ENCODE data around the gene CEBPA. TPM values are rescaled to one million over a fixed set of nuclear protein-coding genes. Genes with fewer than 3 reads are reported as not detected.

CEBPA gene
- 10 to 100 TPM; 12.9 to 31.0 (median 17.4) TPM for total RNA-seq

DNA sequence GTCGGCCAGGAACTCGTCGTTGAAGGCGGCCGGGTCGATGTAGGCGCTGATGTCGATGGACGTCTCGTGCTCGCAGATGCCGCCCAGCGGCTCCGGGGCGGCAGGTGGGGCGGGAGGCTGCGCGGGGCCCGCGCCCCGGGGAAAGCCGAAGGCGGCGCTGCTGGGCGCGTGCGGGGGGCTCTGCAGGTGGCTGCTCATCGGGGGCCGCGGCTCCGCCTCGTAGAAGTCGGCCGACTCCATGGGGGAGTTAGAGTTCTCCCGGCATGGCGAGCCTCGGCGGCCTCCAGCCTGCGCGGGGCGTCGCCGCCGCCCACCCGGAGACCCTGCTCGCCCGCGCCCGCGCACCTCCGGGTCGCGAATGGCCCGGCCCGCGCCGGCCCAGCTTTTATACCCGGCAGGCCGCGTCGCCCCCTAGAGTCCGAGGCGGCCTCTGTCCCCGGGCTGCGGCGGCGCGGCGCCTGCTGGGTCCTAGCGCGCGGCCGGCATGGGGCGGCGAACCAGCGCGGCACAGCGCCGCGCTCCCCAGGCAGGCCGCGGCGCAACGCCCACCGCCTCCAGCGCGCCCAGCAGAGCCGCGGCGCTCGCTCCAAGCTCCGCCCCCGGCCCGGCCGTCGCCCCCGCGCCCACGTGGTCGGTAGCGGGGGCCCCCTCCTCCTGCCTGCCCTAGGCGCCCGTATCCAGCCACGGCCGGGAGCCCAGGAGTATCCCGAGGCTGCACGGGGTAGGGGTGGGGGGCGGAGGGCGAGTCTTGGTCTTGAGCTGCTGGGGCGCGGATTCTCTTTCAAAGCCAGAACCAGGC, at the start of gene CEBPA:
Gene CEBPA (minus strand): TSS at position 360 of the 799 bp plus-strand sequence. CDS start 120 bp downstream, at position 240.
- intact Hi-C loops (cut with DNase I) = no loop called here
- Histone ChIP-seq H3K27me3 (no peaks in the 10 kb centered on the region), H3K4me3 (replicated peaks in 1 of 3) (peak within 1 kb of the TSS; percentile 52 to 59 (median 55)), H3K36me3 (no peaks in the 10 kb centered on the region), H3K9me3 (no peaks in the 10 kb centered on the region), H3K27ac (peak within 1 kb of the TSS; percentile 73 to 84 (median 83)), H3K4me1 (peaks cover 26 to 44% of the 10 kb centered on the region in 2 donors)
- DNase-seq = peak; percentile 85 to 88
- WGBS, 2 donors = 0% methylated on average over 35 of the region's 111 CpGs; no CpG with 5 or more reads in 1 of the 2 donors
- peak; percentile 96 for TF ChIP-seq POLR2A (IDR thresholded peaks at IDR 0.05)
- TF ChIP-seq, protein P1, sequence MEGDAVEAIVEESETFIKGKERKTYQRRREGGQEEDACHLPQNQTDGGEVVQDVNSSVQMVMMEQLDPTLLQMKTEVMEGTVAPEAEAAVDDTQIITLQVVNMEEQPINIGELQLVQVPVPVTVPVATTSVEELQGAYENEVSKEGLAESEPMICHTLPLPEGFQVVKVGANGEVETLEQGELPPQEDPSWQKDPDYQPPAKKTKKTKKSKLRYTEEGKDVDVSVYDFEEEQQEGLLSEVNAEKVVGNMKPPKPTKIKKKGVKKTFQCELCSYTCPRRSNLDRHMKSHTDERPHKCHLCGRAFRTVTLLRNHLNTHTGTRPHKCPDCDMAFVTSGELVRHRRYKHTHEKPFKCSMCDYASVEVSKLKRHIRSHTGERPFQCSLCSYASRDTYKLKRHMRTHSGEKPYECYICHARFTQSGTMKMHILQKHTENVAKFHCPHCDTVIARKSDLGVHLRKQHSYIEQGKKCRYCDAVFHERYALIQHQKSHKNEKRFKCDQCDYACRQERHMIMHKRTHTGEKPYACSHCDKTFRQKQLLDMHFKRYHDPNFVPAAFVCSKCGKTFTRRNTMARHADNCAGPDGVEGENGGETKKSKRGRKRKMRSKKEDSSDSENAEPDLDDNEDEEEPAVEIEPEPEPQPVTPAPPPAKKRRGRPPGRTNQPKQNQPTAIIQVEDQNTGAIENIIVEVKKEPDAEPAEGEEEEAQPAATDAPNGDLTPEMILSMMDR (IDR thresholded peaks at IDR 0.05) = peak in 4 of 6 experiments; percentile 27 to 91 (median 72)

DNA sequence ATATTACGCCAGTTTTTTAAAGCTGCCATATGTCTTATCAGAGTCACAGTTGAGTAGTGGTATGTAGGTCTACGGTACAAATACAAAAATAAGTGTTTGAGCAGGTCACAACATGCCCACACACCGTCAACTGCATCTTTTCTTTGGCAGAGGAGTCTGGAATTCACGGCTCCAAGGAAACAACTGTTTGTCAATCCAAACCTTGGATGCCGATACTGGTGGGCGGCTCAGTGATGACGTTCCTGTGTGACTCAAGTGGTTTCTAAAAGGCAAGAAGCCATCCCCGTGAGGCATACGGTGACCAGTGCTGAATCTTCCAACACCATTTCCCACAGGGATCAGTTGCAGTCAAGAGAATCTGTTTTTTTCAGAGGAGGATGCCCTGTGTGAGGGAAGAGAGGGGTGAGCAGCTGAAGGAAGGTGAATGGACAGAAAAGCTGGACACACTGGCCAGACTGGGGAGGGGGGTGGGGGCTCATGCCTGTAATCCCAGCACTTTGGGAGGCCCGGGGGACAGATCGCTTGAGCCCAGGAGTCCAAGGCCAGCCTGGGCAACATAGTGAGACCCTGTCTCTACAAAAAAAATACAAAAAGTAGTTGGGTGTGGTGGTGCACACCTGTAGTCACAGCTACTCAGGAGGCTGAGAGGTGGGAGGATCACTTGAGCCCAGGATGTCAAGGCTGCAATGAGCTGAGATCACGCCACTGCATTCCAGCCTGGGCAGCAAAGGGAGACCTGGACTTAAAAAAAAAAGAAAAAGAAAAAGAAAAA, 48.4 kb upstream of the CEBPA start:
- DNase-seq = no peak
- TF ChIP-seq, protein P1 (IDR thresholded peaks at IDR 0.05) = no peak
- TF ChIP-seq POLR2A (IDR thresholded peaks at IDR 0.05) = no peak
- 75 to 87% methylated on average over 12 of the region's 12 CpGs for WGBS, 2 donors
- intact Hi-C loops (cut with DNase I) = no loop called here
- Histone ChIP-seq H3K9me3 (no peaks in the 10 kb centered on the region), H3K27me3 (no peaks in the 10 kb centered on the region), H3K36me3 (no peaks in the 10 kb centered on the region), H3K4me3 (replicated peaks in 1 of 3) (no peak overlapping the region), H3K4me1 (peaks cover 0 to 11% of the 10 kb centered on the region in 2 donors), H3K27ac (no peak overlapping the region)

DNA sequence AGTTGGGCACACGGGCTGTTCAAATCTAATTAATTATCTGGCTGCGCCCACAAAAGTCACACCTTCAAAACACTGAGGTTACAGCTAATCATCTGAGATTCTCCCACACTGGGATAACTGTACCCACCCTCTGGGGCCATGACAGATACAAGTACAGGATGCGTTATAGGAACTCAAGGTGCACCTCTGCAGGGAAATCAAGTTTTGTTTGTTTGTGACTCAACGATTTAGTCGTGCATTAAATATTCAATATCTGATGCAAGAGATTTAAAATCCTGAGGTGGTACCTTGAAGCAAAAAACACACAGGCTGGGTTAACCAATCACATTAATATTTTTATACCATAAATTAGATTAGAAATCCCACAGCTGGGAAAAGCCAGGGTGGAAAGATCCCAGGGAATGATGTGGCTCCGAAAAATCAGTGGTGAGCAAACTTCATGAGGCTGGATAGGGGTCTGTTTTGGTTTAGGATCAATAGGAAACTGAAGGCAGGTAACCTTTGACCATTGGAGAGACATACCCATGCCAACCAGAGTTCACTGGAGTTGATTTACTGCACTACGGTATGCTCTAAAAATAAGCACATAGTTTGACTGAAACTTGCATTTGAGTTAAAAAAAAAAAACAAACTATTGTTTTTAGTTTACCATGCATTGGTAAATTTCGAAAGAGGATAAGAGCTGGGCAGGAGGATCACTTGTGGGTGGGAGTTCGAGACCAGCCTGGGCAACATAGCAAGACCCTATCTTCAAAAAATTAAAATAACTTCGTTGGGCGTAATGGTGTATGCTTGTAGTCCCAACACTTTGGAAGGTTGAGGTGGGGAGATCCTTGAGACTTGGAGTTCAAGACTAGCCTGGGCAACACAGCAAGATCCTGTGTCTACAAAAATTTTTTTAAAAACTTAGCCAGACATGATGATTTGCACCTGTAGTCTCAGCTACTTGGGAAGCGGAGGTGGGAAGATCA, 47.3 kb upstream of the CEBPA start:
- Histone ChIP-seq H3K4me1 (peaks cover 0 to 11% of the 10 kb centered on the region in 2 donors), H3K27ac (no peak overlapping the region), H3K4me3 (replicated peaks in 1 of 3) (no peak overlapping the region), H3K36me3 (no peaks in the 10 kb centered on the region), H3K27me3 (no peaks in the 10 kb centered on the region), H3K9me3 (no peaks in the 10 kb centered on the region)
- intact Hi-C loops (cut with DNase I) = no loop called here
- no peak for DNase-seq
- TF ChIP-seq, protein P1 (IDR thresholded peaks at IDR 0.05) = no peak
- no peak for TF ChIP-seq POLR2A (IDR thresholded peaks at IDR 0.05)
- WGBS, 2 donors = 87 to 91% methylated on average over 12 of the region's 12 CpGs

DNA sequence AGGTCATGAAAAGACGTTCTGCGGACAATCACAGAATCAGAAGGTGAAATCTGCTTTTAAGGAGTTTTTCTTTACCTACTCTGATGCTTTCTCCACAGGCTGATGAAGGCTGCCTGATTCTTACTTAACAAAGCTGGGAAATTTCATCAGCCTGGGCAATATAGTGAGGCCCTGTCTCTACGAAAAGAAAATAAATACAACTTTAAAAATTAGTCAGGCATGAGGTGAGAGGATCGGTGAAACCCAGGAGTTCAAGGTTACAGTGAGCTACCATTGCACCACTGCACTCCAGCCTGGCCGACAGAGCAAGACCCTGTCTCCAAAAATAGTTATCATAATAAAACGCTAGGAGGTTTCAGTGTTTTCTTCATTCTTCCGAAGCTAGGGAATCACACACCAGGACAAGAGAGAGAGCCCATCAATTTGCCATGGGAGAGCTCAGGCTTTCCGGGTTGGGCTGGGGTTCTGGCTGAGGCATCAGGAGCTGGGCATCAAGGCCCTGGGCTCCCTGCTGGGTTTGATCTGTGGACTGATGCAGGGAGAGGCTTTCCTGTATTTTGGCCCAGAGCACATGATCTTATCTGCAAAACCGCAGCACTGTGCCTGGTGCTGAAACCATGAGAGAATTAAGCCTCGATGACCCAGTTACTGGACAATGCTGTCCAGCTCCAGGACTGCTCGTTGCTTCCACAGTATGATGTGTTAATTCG, 46.1 kb upstream of the CEBPA start:
- 42 to 45% methylated on average over 12 of the region's 12 CpGs for WGBS, 2 donors
- TF ChIP-seq, protein P1 (IDR thresholded peaks at IDR 0.05) = no peak
- no peak for TF ChIP-seq POLR2A (IDR thresholded peaks at IDR 0.05)
- intact Hi-C loops (cut with DNase I) = no loop called here
- Histone ChIP-seq H3K4me1 (peaks cover 0 to 11% of the 10 kb centered on the region in 2 donors), H3K27ac (no peak overlapping the region), H3K36me3 (no peaks in the 10 kb centered on the region), H3K4me3 (replicated peaks in 1 of 3) (no peak overlapping the region), H3K9me3 (no peaks in the 10 kb centered on the region), H3K27me3 (no peaks in the 10 kb centered on the region)
- peak; percentile 19 to 30 for DNase-seq
